ENCODE data around the gene LARP4B.

DNA sequence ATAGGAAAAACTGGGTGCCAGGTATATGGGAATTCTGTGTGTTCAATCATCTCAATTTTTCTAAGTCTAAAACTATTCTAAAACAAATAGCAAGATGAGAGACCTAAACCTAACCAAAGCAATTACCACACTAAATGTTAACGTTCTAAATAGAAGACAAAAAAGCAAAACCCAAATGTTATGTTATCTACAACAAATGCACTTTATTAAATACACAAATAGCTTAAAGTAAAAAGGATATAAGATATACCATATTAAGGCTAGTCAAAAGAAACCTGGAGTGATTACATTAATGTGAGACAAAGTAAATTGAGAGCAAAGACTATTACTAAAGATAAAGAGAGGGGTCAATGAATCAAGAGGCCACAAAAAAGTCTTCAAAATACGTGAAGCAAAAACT is 81.4 kb downstream of the LARP4B start:
- TF ChIP-seq, protein P1, sequence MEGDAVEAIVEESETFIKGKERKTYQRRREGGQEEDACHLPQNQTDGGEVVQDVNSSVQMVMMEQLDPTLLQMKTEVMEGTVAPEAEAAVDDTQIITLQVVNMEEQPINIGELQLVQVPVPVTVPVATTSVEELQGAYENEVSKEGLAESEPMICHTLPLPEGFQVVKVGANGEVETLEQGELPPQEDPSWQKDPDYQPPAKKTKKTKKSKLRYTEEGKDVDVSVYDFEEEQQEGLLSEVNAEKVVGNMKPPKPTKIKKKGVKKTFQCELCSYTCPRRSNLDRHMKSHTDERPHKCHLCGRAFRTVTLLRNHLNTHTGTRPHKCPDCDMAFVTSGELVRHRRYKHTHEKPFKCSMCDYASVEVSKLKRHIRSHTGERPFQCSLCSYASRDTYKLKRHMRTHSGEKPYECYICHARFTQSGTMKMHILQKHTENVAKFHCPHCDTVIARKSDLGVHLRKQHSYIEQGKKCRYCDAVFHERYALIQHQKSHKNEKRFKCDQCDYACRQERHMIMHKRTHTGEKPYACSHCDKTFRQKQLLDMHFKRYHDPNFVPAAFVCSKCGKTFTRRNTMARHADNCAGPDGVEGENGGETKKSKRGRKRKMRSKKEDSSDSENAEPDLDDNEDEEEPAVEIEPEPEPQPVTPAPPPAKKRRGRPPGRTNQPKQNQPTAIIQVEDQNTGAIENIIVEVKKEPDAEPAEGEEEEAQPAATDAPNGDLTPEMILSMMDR (conservative IDR thresholded peaks at IDR 0.05 in 1 of 2, IDR thresholded peaks at IDR 0.05 in 1 of 2; ENCODE audit: extremely low read depth in 1 of 2, insufficient read depth in 1 of 2, low read depth in 1 of 2, low read length in 2 of 2), result no peak
- TF ChIP-seq EZH2 (IDR thresholded peaks at IDR 0.05; ENCODE audit: borderline replicate concordance, low read length), result no peak
